ENCODE results near the gene EMB. TPM values are rescaled to one million over a fixed set of nuclear protein-coding genes. Genes with fewer than 3 reads are reported as not detected.
"Not testable (repeated sequence)": the region's sequence is repeated elsewhere in the genome, so short reads cannot be mapped to it uniquely, and the experiment has no call there.

The EMB gene
- total RNA-seq = 19.6 TPM

- no peak for DNase-seq
These were observed at the start of gene EMB for GRCh38 chr5:50440651-50441492. TSS of gene EMB (minus strand) at chr5:50441288. CDS start at chr5:50441151, 137 bp downstream.

DNA sequence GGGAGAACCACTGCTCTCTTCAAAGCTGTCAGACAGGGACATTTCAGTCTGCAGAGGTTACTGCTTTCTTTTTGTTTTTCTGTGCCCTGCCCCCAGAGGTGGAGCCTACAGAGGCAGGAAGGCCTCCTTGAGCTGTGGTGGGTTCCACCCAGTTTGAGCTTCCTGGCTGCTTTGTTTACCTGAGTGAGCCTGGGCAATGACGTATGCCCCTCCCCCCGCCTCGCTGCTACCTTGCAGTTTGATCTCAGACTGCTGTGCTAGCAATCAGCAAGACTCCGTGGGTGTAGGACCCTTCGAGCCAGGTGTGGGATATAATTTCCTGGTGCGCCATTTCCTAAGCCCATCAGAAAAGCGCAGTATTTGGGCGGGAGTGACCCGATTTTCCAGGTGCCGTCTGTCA lies 48.4 kb upstream of the EMB start:
- not testable (repeated sequence) for DNase-seq

GRCh38 chr5:50478790-50479189 lies 37.7 kb upstream of the EMB start:
- not testable (repeated sequence) for DNase-seq

DNA sequence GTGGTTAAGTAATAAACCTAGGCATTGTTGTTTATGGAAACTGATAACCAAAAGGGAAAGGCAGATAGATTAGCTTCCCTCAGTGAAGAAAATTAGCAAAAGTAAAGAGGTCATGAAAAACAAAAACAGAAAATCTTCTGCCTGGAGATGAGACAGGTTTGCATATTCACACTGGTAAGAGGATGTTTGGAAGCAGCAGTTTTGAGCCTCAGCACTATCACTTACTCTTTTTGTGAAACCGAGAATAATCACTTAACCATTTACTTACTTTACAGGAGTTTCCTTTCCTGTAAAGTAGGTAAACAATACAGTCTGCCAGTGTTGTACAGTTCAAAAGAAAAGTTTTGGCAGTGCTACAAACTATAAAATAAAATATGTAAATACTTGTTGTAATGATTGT lies 35.5 kb upstream of the EMB start:
- no peak for DNase-seq

DNA sequence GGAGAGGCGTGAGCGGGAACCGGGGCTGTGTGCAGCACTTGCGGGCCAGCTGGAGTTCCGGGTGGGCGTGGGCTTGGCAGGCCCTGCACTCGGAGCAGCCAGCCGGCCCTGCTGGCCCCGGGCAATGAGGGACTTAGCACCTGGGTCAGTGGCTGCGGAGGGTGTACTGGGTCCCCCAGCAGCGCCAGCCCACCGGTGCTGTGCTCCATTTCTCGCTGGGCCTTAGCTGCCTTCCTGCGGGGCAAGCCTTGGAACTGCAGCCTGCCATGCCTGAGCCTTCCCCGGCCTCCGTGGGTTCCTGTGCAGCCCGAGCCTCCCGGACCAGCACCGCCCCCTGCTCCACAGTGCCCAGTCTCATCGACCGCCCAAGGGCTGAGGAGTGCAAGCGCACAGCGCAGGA lies 23.9 kb upstream of the EMB start:
- DNase-seq = not testable (repeated sequence)

GRCh38 chr5:50463726-50464125 lies 22.6 kb upstream of the EMB start:
- no peak for DNase-seq

DNA sequence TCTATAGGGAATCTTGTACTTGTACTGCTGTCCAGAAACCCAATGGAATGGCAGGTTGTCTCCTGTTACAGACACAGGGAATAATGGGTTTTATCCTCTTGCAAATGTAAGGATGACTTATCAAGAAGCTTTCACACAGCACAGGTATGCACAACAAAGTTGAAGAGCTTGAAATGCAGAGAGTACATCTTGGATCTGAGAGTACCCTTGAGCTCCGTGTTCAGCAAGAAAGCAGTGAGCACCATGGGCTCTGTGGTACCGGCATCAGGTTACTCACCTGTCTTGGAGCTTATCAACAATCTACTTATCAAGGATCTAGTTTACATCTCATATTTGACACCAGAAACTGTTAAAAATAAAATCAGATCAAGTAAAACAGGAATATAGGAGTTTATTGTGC lies 22.0 kb upstream of the EMB start:
- no peak for DNase-seq

- not testable (repeated sequence) for DNase-seq
These were observed 21.5 kb upstream of the EMB start for GRCh38 chr5:50462579-50462978.

GRCh38 chr5:50458372-50458771 lies 17.3 kb upstream of the EMB start:
- not testable (repeated sequence) for DNase-seq

DNA sequence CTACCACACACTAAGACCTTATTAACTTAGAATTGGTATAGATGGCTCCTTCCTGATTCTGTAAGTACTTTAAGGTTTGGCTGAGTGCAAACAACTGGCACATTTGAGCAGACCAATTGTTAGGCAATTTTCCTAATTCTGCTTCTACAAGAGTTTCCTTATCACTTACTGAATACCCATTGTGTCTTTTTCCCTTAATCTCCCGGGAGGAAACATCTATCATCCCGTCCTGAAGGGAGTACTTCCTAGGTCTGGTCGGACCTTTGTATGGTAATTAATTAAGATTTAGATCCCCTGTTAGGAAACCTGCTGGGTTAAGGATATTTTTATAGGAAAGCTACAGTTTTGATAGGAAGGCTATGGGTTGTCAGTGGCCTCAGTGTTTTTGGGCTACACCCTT lies 8.2 kb upstream of the EMB start:
- DNase-seq = not testable (repeated sequence)

DNA sequence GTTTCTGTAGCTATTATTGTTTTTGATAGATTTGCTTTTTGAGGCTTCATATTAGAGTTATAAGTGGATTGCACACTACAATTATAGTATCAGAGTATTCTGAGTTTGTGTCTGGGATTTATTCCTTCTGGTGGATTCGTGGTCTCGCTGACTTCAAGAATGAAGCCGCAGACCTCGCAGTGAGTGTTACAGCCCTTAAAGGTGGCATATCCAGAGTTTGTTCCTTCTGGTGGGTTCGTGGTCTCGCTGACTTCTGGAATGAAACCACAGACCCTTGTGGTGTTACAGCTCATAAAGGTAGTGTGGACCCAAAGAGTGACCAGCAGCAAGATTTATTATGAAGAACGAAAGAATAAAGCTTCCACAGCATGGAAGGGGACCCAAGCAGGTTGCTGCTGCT lies 6.9 kb upstream of the EMB start:
- DNase-seq = no peak

DNA sequence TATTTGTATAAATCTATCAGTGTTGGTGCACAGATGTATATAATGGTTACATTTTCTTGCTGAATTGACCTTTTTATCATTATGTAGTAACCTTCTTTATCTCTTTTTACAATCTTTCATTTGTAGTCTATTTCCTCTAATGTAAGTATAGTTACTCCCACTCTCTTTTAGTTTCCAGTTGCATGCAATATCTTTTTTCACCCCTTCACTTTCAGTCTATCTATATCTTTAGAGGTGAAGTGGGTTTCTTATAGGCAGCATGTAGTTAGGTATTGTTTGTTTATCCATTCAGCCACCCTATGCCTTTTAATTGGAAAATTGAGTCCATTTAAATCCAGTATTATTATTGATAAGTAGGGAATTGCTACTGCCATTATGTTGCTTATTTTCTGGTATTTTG lies 6.1 kb upstream of the EMB start:
- no peak for DNase-seq

- no peak for DNase-seq
These were observed 4.3 kb upstream of the EMB start for GRCh38 chr5:50445296-50445949.

DNA sequence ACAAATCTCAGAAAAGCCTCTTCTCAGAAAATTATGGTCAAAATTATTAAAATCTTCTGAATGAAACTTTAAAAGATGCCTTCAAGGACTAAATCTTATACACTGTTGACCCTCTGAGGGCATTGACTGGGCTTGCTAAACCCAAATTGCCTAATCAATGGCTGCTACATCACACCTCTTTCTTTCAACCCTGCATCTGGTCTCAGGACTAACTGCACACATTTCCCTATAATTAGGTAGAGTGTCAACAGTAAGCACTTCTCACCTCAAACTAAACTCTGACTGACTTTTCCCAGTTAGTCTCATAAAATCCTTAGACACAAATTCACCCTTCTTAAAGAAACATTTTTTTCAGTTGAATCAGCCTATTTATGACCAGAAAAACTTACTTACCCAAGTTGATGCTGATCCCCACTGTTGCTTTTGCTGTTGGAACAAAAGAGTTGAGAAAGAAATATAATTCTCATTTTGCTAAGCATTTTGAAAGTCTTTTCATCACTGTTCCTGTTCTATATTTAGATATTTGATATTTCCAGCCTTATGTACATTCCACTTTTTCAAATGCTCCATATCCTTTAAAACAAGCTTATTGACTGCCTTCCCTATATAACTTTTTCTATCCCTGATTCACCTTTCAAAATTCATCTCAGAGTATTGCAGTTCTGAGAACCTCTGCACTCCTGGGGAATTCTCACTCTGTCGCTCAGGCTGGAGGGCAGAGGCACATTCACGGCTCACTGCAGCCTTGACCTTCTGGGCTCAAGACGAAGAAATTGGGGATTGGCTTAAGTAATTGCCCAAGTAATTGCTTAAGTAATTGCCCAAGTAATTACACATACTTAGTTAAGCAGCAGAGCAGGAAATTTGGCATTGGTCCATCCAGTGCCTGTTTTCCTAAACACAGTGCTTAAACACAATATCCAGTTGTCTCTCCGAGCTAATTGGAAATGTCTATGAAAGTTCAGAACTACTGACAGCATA lies 1.8 kb upstream of the EMB start:
- DNase-seq = not testable (repeated sequence)

DNA sequence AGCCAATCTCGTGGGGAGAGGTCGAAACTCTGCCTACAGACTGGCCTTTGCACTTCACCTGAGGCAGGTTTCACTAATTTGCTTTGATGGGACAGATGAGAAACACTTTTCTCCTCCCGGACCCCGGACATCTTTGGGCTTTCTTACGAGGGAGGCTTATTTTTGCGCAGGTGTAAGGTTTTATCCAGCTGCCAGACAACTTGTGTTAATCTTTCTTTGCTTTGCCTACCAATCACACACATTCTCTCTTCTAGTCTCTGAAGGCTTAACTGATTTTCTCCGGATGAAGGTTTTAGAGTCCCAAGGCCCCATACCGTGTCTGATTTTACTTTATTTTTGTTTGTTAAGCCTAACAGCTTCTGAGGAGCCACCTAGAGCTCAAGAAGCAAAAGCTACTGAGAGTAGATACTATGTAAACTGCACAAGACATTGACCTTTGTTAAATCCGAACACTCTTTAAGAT lies 436 bp upstream of the EMB start:
- DNase-seq = no peak

DNA sequence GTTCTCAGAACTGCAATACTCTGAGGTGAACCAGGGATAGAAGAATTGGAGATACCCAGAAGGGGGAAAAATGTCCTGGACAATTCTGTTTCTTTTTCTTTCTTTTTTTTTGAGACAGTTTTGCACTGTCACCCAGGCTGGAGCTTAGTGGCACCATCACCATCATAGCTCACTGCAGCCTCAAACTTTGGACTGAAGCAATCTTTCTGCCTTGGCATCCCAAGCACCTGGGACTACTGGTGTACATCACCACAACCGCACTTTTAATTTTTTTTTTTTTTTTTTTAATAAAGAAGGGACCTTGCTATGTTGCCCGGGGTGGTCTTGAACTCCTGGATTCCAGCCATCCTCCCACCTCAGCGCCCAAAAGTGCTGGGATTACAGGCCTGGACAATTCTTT lies 1.9 kb downstream of the EMB start:
- DNase-seq = no peak

GRCh38 chr5:50438060-50438459 lies 3.0 kb downstream of the EMB start:
- not testable (repeated sequence) for DNase-seq

GRCh38 chr5:50435168-50435567 lies 5.9 kb downstream of the EMB start:
- DNase-seq = no peak

GRCh38 chr5:50431133-50431904 lies 9.8 kb downstream of the EMB start:
- DNase-seq = not testable (repeated sequence)

GRCh38 chr5:50423100-50423799 lies 17.8 kb downstream of the EMB start:
- DNase-seq = not testable (repeated sequence)
